Kidney epithelial cell (primary cell): Measurements from ENCODE around the gene RSBN1L. TPM values are rescaled to one million over a fixed set of nuclear protein-coding genes. Genes with fewer than 3 reads are reported as not detected.

ENCODE experiments used
- DNase-seq: peaks from one replicate; pipeline ENCODE4 v3.0.0-alpha.2; 2010; ENCODE audit warnings: low read depth
- H3K27me3 ChIP-seq: 2 replicates; pipeline ENCODE4 v1.6.0; 2011; ENCODE audit warnings: low read length; ENCODE audit not compliant: control insufficient read depth, insufficient read depth
- H3K36me3 ChIP-seq: 2 replicates; pipeline ENCODE4 v1.5.1; 2011; ENCODE audit warnings: low read length; ENCODE audit not compliant: control insufficient read depth, insufficient read depth
- H3K4me3 ChIP-seq: 2 replicates; pipeline ENCODE4 v1.5.1; 2011; ENCODE audit warnings: low read depth, mild to moderate bottlenecking, control low read depth, low read length
- total RNA-seq: library from RNA; depleted of rRNA; stranded (reverse); fragments of >200 nt; gene quantifications from 2 replicates; pipeline ENCODE4 v1.2.3, GENCODE V29; 2015
- TF ChIP-seq, protein P1 (sequence below): IDR thresholded peaks from 2 replicates; pipeline ENCODE4 v1.5.1; 2011; ENCODE audit warnings: mild to moderate bottlenecking, moderate library complexity, low read length, control low read depth, inconsistent platforms; ENCODE audit not compliant: insufficient read depth, poor library complexity, severe bottlenecking

RSBN1L gene
- total RNA-seq, 1 donor from 2014 or later: 8.7 TPM

DNA sequence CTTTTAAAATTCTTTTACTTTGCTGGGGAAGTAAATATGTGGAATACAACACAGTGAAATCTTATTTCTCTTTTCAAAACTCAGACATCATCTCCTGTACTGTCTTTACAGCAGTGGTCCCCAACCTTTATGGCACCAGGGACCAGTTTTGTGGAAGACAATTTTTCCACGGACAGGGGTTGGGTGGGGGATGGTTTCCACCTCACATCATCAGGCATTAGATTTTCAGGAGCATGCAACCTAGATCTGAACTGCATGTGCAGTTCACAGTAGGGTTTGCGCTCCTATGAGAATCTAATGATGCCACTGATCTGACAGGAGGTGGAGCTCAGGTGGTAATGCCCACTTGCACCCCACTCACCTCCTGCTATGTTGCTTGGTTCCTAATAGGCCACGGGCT, 89.8 kb downstream of the RSBN1L start:
- Histone ChIP-seq H3K4me3 (no peak overlapping the region), H3K27me3 (no peaks in the 10 kb centered on the region), H3K36me3 (no peaks in the 10 kb centered on the region)
- DNase-seq: no peak
- TF ChIP-seq, protein P1, sequence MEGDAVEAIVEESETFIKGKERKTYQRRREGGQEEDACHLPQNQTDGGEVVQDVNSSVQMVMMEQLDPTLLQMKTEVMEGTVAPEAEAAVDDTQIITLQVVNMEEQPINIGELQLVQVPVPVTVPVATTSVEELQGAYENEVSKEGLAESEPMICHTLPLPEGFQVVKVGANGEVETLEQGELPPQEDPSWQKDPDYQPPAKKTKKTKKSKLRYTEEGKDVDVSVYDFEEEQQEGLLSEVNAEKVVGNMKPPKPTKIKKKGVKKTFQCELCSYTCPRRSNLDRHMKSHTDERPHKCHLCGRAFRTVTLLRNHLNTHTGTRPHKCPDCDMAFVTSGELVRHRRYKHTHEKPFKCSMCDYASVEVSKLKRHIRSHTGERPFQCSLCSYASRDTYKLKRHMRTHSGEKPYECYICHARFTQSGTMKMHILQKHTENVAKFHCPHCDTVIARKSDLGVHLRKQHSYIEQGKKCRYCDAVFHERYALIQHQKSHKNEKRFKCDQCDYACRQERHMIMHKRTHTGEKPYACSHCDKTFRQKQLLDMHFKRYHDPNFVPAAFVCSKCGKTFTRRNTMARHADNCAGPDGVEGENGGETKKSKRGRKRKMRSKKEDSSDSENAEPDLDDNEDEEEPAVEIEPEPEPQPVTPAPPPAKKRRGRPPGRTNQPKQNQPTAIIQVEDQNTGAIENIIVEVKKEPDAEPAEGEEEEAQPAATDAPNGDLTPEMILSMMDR: no peak

DNA sequence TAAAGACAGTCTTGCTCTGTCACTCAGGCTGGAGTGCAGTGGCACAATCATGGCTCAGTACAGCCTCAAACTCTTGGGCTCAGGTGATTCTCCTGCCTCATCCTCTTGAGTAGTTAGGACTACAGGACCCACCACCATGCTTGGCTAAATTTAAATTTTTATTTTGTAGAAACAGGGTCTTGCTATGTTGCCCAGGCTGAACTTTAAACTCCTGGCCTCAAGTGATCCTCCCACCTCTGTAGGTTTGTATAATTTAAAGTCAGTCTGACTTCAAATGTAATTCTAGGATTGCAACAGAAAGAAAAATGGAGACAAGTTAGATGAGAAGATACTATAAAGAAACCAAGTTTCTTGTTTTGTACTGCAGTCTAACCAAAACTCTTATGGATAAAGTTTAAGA, 90.5 kb downstream of the RSBN1L start:
- Histone ChIP-seq H3K36me3 (no peaks in the 10 kb centered on the region), H3K4me3 (no peak overlapping the region), H3K27me3 (no peaks in the 10 kb centered on the region)
- TF ChIP-seq, protein P1: no peak
- no peak for DNase-seq

DNA sequence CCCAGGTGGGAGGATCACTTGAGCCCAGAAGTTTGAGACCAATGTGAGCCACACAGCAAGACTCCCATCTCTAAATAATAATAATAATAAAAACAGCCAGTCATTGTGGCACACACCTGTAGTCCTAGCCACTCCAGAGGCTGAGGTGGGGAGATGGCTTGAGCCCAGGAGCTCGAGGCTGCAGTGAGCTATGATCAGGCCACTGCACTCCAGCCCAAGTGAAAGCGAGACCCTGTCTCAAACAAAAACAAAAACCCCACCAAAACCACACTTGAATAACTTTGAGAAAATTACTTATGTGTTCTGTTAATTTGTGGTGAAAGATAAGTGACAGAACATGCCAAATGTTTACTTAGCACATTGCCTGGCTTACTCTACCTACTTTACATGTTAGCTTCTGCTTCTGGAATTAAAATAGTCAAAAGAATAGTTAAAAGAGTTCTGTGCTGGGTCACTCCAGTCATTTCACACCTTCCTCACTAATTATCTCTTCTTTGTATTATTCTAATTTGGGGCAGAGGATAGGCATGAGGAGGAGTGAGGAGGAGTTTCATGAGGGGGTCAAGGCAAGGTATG, 92.2 kb downstream of the RSBN1L start:
- Histone ChIP-seq H3K4me3 (no peak overlapping the region), H3K27me3 (no peaks in the 10 kb centered on the region), H3K36me3 (no peaks in the 10 kb centered on the region)
- no peak for DNase-seq
- TF ChIP-seq, protein P1: no peak

DNA sequence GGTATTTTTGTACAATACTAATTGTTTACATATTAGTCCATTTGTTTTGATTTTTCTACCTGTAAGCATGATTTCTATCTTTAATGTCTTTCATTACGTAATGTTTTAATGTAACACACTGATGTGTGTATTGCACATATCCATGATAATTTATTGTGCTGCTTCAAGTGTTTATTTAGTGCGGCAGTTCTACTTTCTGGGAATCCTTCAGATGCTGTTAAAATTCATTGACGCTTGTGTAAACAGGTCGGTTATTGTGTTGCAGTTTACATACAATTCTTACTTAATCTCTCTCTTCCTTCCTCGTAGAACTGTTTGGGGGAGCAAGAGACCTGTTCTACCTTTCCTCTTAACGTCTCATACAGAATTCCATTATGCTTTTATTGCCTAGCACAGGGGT, 95.1 kb downstream of the RSBN1L start:
- DNase-seq: no peak
- no peak overlapping the region for H3K4me3 ChIP-seq
- no peaks in the 10 kb centered on the region for H3K36me3 ChIP-seq
- TF ChIP-seq, protein P1: no peak
- no peaks in the 10 kb centered on the region for H3K27me3 ChIP-seq

DNA sequence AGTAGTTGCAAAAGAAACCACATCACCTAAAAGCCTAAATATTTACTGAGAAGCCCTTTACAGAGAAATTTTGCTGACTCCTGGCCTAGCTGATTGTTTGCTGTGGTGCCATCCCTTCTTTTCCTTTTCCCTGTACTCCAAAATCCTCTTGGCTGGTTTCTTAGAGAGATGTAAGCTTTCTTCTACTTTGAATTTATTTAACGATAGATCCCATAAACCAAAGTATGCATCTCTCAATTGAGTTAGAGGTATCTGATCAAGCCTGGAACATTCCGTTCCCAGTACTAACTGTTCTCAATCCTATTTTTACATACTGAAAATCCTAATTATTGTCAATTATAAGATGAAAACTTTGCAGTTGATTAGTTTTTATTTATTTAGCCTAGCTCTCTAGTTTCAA, 95.7 kb downstream of the RSBN1L start:
- TF ChIP-seq, protein P1: no peak
- no peaks in the 10 kb centered on the region for H3K36me3 ChIP-seq
- H3K27me3 ChIP-seq: no peaks in the 10 kb centered on the region
- no peak overlapping the region for H3K4me3 ChIP-seq
- no peak for DNase-seq

DNA sequence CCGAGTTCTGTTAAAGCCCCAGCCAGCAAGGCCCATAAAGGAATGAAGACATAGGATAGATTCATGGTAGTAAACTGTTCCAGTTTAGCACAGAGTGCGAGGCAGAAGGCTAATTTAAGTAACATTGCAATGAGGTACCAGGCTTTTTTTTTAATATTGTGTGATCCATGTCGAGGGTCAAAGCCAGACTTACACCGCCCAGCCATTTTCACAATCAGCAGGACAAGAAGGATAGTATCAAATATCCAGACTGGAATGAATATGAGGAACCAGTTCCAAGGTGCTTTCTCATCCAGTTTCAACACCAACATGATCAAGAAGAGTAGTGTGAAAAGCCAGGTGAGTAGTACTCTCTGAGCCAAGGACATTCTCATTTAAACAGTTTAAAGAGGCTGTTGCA, 97.7 kb downstream of the RSBN1L start:
- Histone ChIP-seq H3K36me3 (no peaks in the 10 kb centered on the region), H3K27me3 (no peaks in the 10 kb centered on the region), H3K4me3 (no peak overlapping the region)
- no peak for DNase-seq
- TF ChIP-seq, protein P1: no peak
